ENCODE measurements around the gene PCNA. TPM values are rescaled to one million over a fixed set of nuclear protein-coding genes. Genes with fewer than 3 reads are reported as not detected.
A peak's percentile ranks its signal among the peaks of the same experiment; 100 is the strongest.

The PCNA gene
- total RNA-seq = 62.2 and 66.2 TPM in 2 replicates

- peak; percentile 99 for DNase-seq (ENCODE audit: insufficient read length, low spot score, missing footprints)
- peak within 1 kb of the TSS; percentile 97 for H2AFZ ChIP-seq (ENCODE audit: low read length)
- TF ChIP-seq CTCF (IDR thresholded peaks at IDR 0.05; ENCODE audit: extremely low read depth, low read depth, low read length) = no peak
These were observed at the start of gene PCNA for GRCh38 chr20:5119435-5120184. PCNA (minus strand) TSS chr20:5119958; CDS start chr20:5119798, 160 bp downstream.

DNA sequence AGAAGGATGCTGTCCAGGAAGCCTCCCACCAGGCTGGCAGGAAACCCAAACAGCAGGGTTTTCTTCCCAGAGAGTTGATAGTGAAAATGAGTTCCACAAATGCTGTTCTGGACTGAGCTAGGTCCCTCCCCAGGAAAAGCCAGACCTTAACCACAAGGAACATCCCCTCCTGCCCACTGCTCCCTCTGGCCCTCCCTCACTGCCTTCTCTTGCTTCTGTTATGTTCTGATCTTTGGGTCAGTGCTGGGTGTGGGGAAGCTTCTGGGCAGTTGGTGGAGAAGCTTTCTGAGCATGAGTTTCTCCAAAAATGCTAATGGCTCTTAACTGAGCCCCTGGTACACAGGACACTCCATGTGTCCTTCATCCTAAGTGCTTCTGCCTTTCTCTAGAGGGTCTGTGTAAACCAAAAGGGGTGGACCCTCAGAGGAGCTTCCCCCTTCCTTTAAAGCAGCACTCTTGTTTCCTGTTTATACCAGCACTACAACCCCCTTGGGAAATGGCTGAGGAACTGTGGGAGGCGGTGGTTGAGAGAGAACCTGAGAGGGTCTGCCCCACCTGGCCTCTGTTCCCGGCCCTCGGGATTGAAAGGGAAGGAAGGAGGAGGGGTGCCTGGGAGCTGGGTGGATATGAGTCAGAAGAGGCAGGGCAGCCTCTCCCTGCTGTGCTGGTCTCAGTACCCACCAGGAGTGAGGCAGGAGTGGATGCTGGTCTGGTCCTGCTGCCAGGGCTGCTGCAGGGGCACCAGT lies 49.1 kb upstream of the PCNA start:
- peak overlapping the region; percentile 0 for H3K27ac ChIP-seq (ENCODE audit: low read depth, low read length)
- peak overlapping the region; percentile 48 for H3K4me3 ChIP-seq (ENCODE audit: insufficient read depth, low read length)
- H2AFZ ChIP-seq (ENCODE audit: low read length) = no peak overlapping the region
- peaks cover 12% of the 10 kb centered on the region for H3K4me1 ChIP-seq (ENCODE audit: insufficient read depth, low read length)
- TF ChIP-seq CTCF (IDR thresholded peaks at IDR 0.05; ENCODE audit: extremely low read depth, low read depth, low read length) = no peak
- H3K4me2 ChIP-seq (ENCODE audit: insufficient read depth, low read length) = peak overlapping the region; percentile 64
- peaks cover 59% of the 10 kb centered on the region for H3K79me2 ChIP-seq (ENCODE audit: insufficient read depth, low read length)
- H3K9me3 ChIP-seq (ENCODE audit: low read depth, low read length) = no peaks in the 10 kb centered on the region
- peaks cover 60% of the 10 kb centered on the region for H4K20me1 ChIP-seq (ENCODE audit: insufficient read depth, low read length)
- DNase-seq (ENCODE audit: insufficient read length, low spot score, missing footprints) = peak; percentile 91
- no peaks in the 10 kb centered on the region for H3K36me3 ChIP-seq (ENCODE audit: insufficient read depth, low read length)
- no peaks in the 10 kb centered on the region for H3K27me3 ChIP-seq (ENCODE audit: insufficient read depth, low read length)

More at GRCh38 chr20:5119435-5120184, at the start of gene PCNA:
- Histone ChIP-seq H3K4me3 (ENCODE audit: insufficient read depth, low read length) (peak within 1 kb of the TSS; percentile 97), H4K20me1 (ENCODE audit: insufficient read depth, low read length) (peaks cover 15% of the 10 kb centered on the region), H3K27ac (ENCODE audit: low read depth, low read length) (peak within 1 kb of the TSS; percentile 84), H3K27me3 (ENCODE audit: insufficient read depth, low read length) (no peaks in the 10 kb centered on the region), H3K9me3 (ENCODE audit: low read depth, low read length) (no peaks in the 10 kb centered on the region), H3K4me2 (ENCODE audit: insufficient read depth, low read length) (peak within 1 kb of the TSS; percentile 99), H3K36me3 (ENCODE audit: insufficient read depth, low read length) (peaks cover 29% of the 10 kb centered on the region), H3K79me2 (ENCODE audit: insufficient read depth, low read length) (peaks cover 39% of the 10 kb centered on the region), H3K4me1 (ENCODE audit: insufficient read depth, low read length) (peaks cover 22% of the 10 kb centered on the region)

- no peaks in the 10 kb centered on the region for H3K27me3 ChIP-seq (ENCODE audit: insufficient read depth, low read length)
- H3K27ac ChIP-seq (ENCODE audit: low read depth, low read length) = no peak overlapping the region
- TF ChIP-seq CTCF (IDR thresholded peaks at IDR 0.05; ENCODE audit: extremely low read depth, low read depth, low read length) = no peak
- DNase-seq (ENCODE audit: insufficient read length, low spot score, missing footprints) = no peak
- peaks cover 62% of the 10 kb centered on the region for H3K79me2 ChIP-seq (ENCODE audit: insufficient read depth, low read length)
- H3K4me2 ChIP-seq (ENCODE audit: insufficient read depth, low read length) = no peak overlapping the region
- H4K20me1 ChIP-seq (ENCODE audit: insufficient read depth, low read length) = peaks cover 46% of the 10 kb centered on the region
- H3K36me3 ChIP-seq (ENCODE audit: insufficient read depth, low read length) = no peaks in the 10 kb centered on the region
- no peaks in the 10 kb centered on the region for H3K9me3 ChIP-seq (ENCODE audit: low read depth, low read length)
- no peak overlapping the region for H2AFZ ChIP-seq (ENCODE audit: low read length)
- no peak overlapping the region for H3K4me3 ChIP-seq (ENCODE audit: insufficient read depth, low read length)
- peaks cover 12% of the 10 kb centered on the region for H3K4me1 ChIP-seq (ENCODE audit: insufficient read depth, low read length)
These were observed 45.2 kb upstream of the PCNA start for GRCh38 chr20:5164645-5165625.
